ENCODE measurements around the gene ELMO3. TPM values are rescaled to one million over a fixed set of nuclear protein-coding genes. Genes with fewer than 3 reads are reported as not detected.
A peak's percentile ranks its signal among the peaks of the same experiment; 100 is the strongest.

The ELMO3 gene
- total RNA-seq, 2 experiments from 2014 or later, result 1.9 to 2.3 TPM

GRCh38 chr16:67226804-67227566, 28.1 kb downstream of the ELMO3 start, which contains the start of gene TMEM208:
Gene TMEM208, plus strand, starts transcription at chr16:67227130. Its CDS starts 89 bp downstream, at chr16:67227219.
- ATAC-seq (ENCODE audit: poor library complexity), result peak; percentile 94
- Mint-ChIP-seq H3K4me3 (peak within 1 kb of the TSS; percentile 99), H3K9me3 (no peaks in the 10 kb centered on the region), H3K27ac (peak within 1 kb of the TSS; percentile 92), H3K27me3 (no peaks in the 10 kb centered on the region), H3K4me1 (ENCODE audit: low read depth) (peaks cover 54% of the 10 kb centered on the region), H3K36me3 (ENCODE audit: low read depth) (peaks cover 54% of the 10 kb centered on the region)
- no peak for TF ChIP-seq CTCF (IDR thresholded peaks at IDR 0.05)
- peak within 1 kb of the TSS; percentile 97 for H3K4me3 ChIP-seq (ENCODE audit: low read length)
- intact Hi-C loops (cut with DNase I, micrococcal nuclease), result loop anchor here (1.0 to 10.0 kb wide), 6 partner anchors 20 to 618 kb away; partner anchors contain the start of genes E2F4 (in 2 of the 2), CBFB (in 1 of the 2), CENPT (in 1 of the 2) and FHOD1 (in 1 of the 2)
- ChIA-PET POLR2A (interaction anchor here (0.6 to 3.9 kb wide), 17 partner anchors 9 to 796 kb away, joined by 3 to 81 read pairs (median 4); partner anchors contain the start of genes ATP6V0D1, CIAO2B, DDX28 and DUS2), CTCF (interaction anchor here (0.9 to 2.7 kb wide), 8 partner anchors 9 to 254 kb away, joined by 3 to 31 read pairs (median 4); partner anchors contain the start of genes ATP6V0D1, ELMO3 and FHOD1)
- peaks cover 55% of the 10 kb centered on the region for H3K4me1 ChIP-seq (ENCODE audit: insufficient read depth, low read length)
- H3K27me3 ChIP-seq (ENCODE audit: control insufficient read depth in 1 of 2, insufficient read depth in 2 of 2, low read length in 2 of 2), result no peaks in the 10 kb centered on the region
- H3K36me3 ChIP-seq (ENCODE audit: insufficient read depth, low read length), result peaks cover 39% of the 10 kb centered on the region
- DNase-seq, result peak; percentile 94 to 99 (median 97)
- peak within 1 kb of the TSS; percentile 86 to 88 for H3K27ac ChIP-seq (ENCODE audit: low read depth in 1 of 2, low read length in 2 of 2)
- H3K9me3 ChIP-seq (ENCODE audit: control insufficient read depth in 1 of 2, insufficient read depth in 1 of 2, low read length in 2 of 2), result no peaks in the 10 kb centered on the region

GRCh38 chr16:67227567-67227921, 28.6 kb downstream of the ELMO3 start:
- ChIA-PET POLR2A (interaction anchor here (1.2 to 3.9 kb wide), 13 partner anchors 8 to 796 kb away, joined by 3 to 81 read pairs (median 7); partner anchors contain the start of genes ATP6V0D1, CIAO2B, DDX28 and DUS2), CTCF (interaction anchor here (0.9 to 2.7 kb wide), 7 partner anchors 9 to 72 kb away, joined by 3 to 31 read pairs (median 5); partner anchors contain the start of genes ELMO3 and FHOD1)
- Mint-ChIP-seq H3K9me3 (no peaks in the 10 kb centered on the region), H3K36me3 (ENCODE audit: low read depth) (peaks cover 54% of the 10 kb centered on the region), H3K27me3 (no peaks in the 10 kb centered on the region), H3K27ac (peak overlapping the region; percentile 92), H3K4me3 (peak overlapping the region; percentile 99), H3K4me1 (ENCODE audit: low read depth) (peaks cover 54% of the 10 kb centered on the region)
- peaks cover 40% of the 10 kb centered on the region for H3K36me3 ChIP-seq (ENCODE audit: insufficient read depth, low read length)
- peak overlapping the region; percentile 86 to 88 for H3K27ac ChIP-seq (ENCODE audit: low read depth in 1 of 2, low read length in 2 of 2)
- intact Hi-C loops (cut with DNase I, micrococcal nuclease), result loop anchor here (1.0 to 10.0 kb wide), 6 partner anchors 20 to 617 kb away; partner anchors contain the start of genes E2F4 (in 2 of the 2), CBFB (in 1 of the 2), CENPT (in 1 of the 2) and FHOD1 (in 1 of the 2)
- H3K27me3 ChIP-seq (ENCODE audit: control insufficient read depth in 1 of 2, insufficient read depth in 2 of 2, low read length in 2 of 2), result no peaks in the 10 kb centered on the region
- TF ChIP-seq CTCF (IDR thresholded peaks at IDR 0.05), result no peak
- H3K4me1 ChIP-seq (ENCODE audit: insufficient read depth, low read length), result peaks cover 55% of the 10 kb centered on the region
- H3K4me3 ChIP-seq (ENCODE audit: low read length), result peak overlapping the region; percentile 97
- no peak for DNase-seq
- ATAC-seq (ENCODE audit: poor library complexity), result no peak
- no peaks in the 10 kb centered on the region for H3K9me3 ChIP-seq (ENCODE audit: control insufficient read depth in 1 of 2, insufficient read depth in 1 of 2, low read length in 2 of 2)

GRCh38 chr16:67228034-67228785, 29.3 kb downstream of the ELMO3 start:
- ChIA-PET CTCF (interaction anchor here (1.1 to 2.7 kb wide), 4 partner anchors 8 to 43 kb away, joined by 5 to 31 read pairs (median 6); partner anchors contain the start of genes ELMO3 and FHOD1), POLR2A (interaction anchor here (1.4 to 3.9 kb wide), 6 partner anchors 8 to 294 kb away, joined by 4 to 81 read pairs (median 10); partner anchors contain the start of genes CIAO2B, E2F4, FHOD1 and MATCAP1)
- peak overlapping the region; percentile 99 for H3K4me3 Mint-ChIP-seq
- peak overlapping the region; percentile 92 for H3K27ac Mint-ChIP-seq
- Histone ChIP-seq H3K9me3 (ENCODE audit: control insufficient read depth in 1 of 2, insufficient read depth in 1 of 2, low read length in 2 of 2) (no peaks in the 10 kb centered on the region), H3K27me3 (ENCODE audit: control insufficient read depth in 1 of 2, insufficient read depth in 2 of 2, low read length in 2 of 2) (no peaks in the 10 kb centered on the region), H3K4me1 (ENCODE audit: insufficient read depth, low read length) (peaks cover 49% of the 10 kb centered on the region), H3K4me3 (ENCODE audit: low read length) (peak overlapping the region; percentile 97), H3K27ac (ENCODE audit: low read depth in 1 of 2, low read length in 2 of 2) (peak overlapping the region in 1 of 2 donors; percentile 86), H3K36me3 (ENCODE audit: insufficient read depth, low read length) (peaks cover 40% of the 10 kb centered on the region)
- H3K4me1 Mint-ChIP-seq (ENCODE audit: low read depth), result peaks cover 49% of the 10 kb centered on the region
- H3K36me3 Mint-ChIP-seq (ENCODE audit: low read depth), result peaks cover 55% of the 10 kb centered on the region
- no peaks in the 10 kb centered on the region for H3K27me3 Mint-ChIP-seq
- DNase-seq (no peak), ATAC-seq (ENCODE audit: poor library complexity) (no peak)
- no peak for TF ChIP-seq CTCF (IDR thresholded peaks at IDR 0.05)
- H3K9me3 Mint-ChIP-seq, result no peaks in the 10 kb centered on the region
- intact Hi-C loops (cut with DNase I, micrococcal nuclease), result loop anchor here in 1 of 2 experiments (1.0 to 10.0 kb wide), 3 partner anchors 16 to 617 kb away; partner anchors contain the start of genes CENPT, NUTF2, PLEKHG4 and THAP11
